Muscle layer of colon (tissue), 2 donors: ENCODE data around the gene TGFBI.

Source experiments
- H3K27ac ChIP-seq: one replicate; pipeline ENCODE4 v1.7.0; 2013; ENCODE audit warnings: low read depth, mild to moderate bottlenecking, low read length, moderate library complexity
- H3K27me3 ChIP-seq, 2 donors: one replicate each; pipeline ENCODE4 v1.7.0; 2013; ENCODE audit warnings: low read length in 2 of 2, mild to moderate bottlenecking in 2 of 2; ENCODE audit not compliant: insufficient read depth in 2 of 2, control insufficient read depth in 1 of 2
- H3K36me3 ChIP-seq: one replicate; pipeline ENCODE4 v1.7.0; 2013; ENCODE audit warnings: mild to moderate bottlenecking, low read length; ENCODE audit not compliant: insufficient read depth
- H3K4me1 ChIP-seq: one replicate; pipeline ENCODE4 v1.7.0; 2013; ENCODE audit warnings: mild to moderate bottlenecking, low read length; ENCODE audit not compliant: insufficient read depth
- H3K4me3 ChIP-seq, 2 donors: one replicate each; pipeline ENCODE4 v1.7.0; 2013; ENCODE audit warnings: low read length in 2 of 2, low read depth in 1 of 2, mild to moderate bottlenecking in 1 of 2, moderate library complexity in 1 of 2
- H3K9ac ChIP-seq: one replicate; pipeline ENCODE4 v1.7.0; 2013; ENCODE audit warnings: low read length
- H3K9me3 ChIP-seq: one replicate; pipeline ENCODE4 v1.7.0; 2013; ENCODE audit warnings: mild to moderate bottlenecking, low read length
- donor health status: abdominal sarcoma.
- donor health status: Adenocarcinoma of cecum.

TGFBI gene

GRCh38 chr5:136016945-136017530 is 11.8 kb upstream of the TGFBI start:
- H3K9ac ChIP-seq: no peak overlapping the region
- no peaks in the 10 kb centered on the region for H3K27me3 ChIP-seq
- H3K9me3 ChIP-seq: no peaks in the 10 kb centered on the region
- no peak overlapping the region for H3K27ac ChIP-seq
- H3K36me3 ChIP-seq: no peaks in the 10 kb centered on the region
- H3K4me1 ChIP-seq: peaks cover 68% of the 10 kb centered on the region
- no peak overlapping the region for H3K4me3 ChIP-seq

- Histone ChIP-seq H3K4me3 (no peak overlapping the region), H3K27ac (no peak overlapping the region), H3K4me1 (peaks cover 63% of the 10 kb centered on the region)
Measured at GRCh38 chr5:136018814-136019783, 9.7 kb upstream of the TGFBI start.

GRCh38 chr5:136020001-136020382 is 8.8 kb upstream of the TGFBI start:
- Histone ChIP-seq H3K36me3 (no peaks in the 10 kb centered on the region), H3K4me1 (peaks cover 59% of the 10 kb centered on the region), H3K9ac (no peak overlapping the region), H3K27ac (no peak overlapping the region), H3K9me3 (no peaks in the 10 kb centered on the region), H3K4me3 (no peak overlapping the region), H3K27me3 (no peaks in the 10 kb centered on the region)

More at GRCh38 chr5:136018814-136019783, 9.7 kb upstream of the TGFBI start:
- H3K9me3 ChIP-seq: no peaks in the 10 kb centered on the region
- no peaks in the 10 kb centered on the region for H3K36me3 ChIP-seq
- no peak overlapping the region for H3K9ac ChIP-seq
- no peaks in the 10 kb centered on the region for H3K27me3 ChIP-seq

GRCh38 chr5:136020383-136021015 is 8.3 kb upstream of the TGFBI start:
- no peak overlapping the region for H3K9ac ChIP-seq
- no peaks in the 10 kb centered on the region for H3K36me3 ChIP-seq
- no peaks in the 10 kb centered on the region for H3K27me3 ChIP-seq
- H3K4me1 ChIP-seq: peaks cover 59% of the 10 kb centered on the region
- no peaks in the 10 kb centered on the region for H3K9me3 ChIP-seq
- peak overlapping the region; percentile 57 for H3K27ac ChIP-seq
- no peak overlapping the region for H3K4me3 ChIP-seq

GRCh38 chr5:136021016-136021405 is 7.8 kb upstream of the TGFBI start:
- Histone ChIP-seq H3K9ac (no peak overlapping the region), H3K9me3 (no peaks in the 10 kb centered on the region), H3K27ac (no peak overlapping the region), H3K4me3 (no peak overlapping the region), H3K4me1 (peaks cover 59% of the 10 kb centered on the region), H3K36me3 (no peaks in the 10 kb centered on the region), H3K27me3 (no peaks in the 10 kb centered on the region)

- Histone ChIP-seq H3K27ac (no peak overlapping the region), H3K9me3 (no peaks in the 10 kb centered on the region), H3K36me3 (no peaks in the 10 kb centered on the region), H3K9ac (no peak overlapping the region), H3K4me3 (no peak overlapping the region), H3K27me3 (no peaks in the 10 kb centered on the region), H3K4me1 (peaks cover 61% of the 10 kb centered on the region)
Measured at GRCh38 chr5:136022965-136023364, 5.8 kb upstream of the TGFBI start.

- Histone ChIP-seq H3K9me3 (no peaks in the 10 kb centered on the region), H3K27ac (no peak overlapping the region), H3K27me3 (no peaks in the 10 kb centered on the region), H3K36me3 (no peaks in the 10 kb centered on the region), H3K4me3 (no peak overlapping the region), H3K4me1 (peaks cover 63% of the 10 kb centered on the region), H3K9ac (no peak overlapping the region)
Measured at GRCh38 chr5:136023958-136024541, 4.7 kb upstream of the TGFBI start.

- no peak overlapping the region for H3K27ac ChIP-seq
Measured at GRCh38 chr5:136025900-136026299, 2.9 kb upstream of the TGFBI start.

GRCh38 chr5:136026636-136027035 is 2.2 kb upstream of the TGFBI start:
- H3K9me3 ChIP-seq: no peaks in the 10 kb centered on the region
- no peaks in the 10 kb centered on the region for H3K36me3 ChIP-seq
- no peak overlapping the region for H3K4me3 ChIP-seq
- no peak overlapping the region for H3K9ac ChIP-seq
- H3K27ac ChIP-seq: no peak overlapping the region
- no peaks in the 10 kb centered on the region for H3K27me3 ChIP-seq
- H3K4me1 ChIP-seq: peaks cover 43% of the 10 kb centered on the region

More at GRCh38 chr5:136025900-136026299, 2.9 kb upstream of the TGFBI start:
- H3K9ac ChIP-seq: no peak overlapping the region
- H3K36me3 ChIP-seq: no peaks in the 10 kb centered on the region
- no peaks in the 10 kb centered on the region for H3K9me3 ChIP-seq
- no peaks in the 10 kb centered on the region for H3K27me3 ChIP-seq
- peaks cover 50% of the 10 kb centered on the region for H3K4me1 ChIP-seq
- H3K4me3 ChIP-seq: no peak overlapping the region

GRCh38 chr5:136027311-136027710 is 1.5 kb upstream of the TGFBI start:
- Histone ChIP-seq H3K4me3 (no peak overlapping the region), H3K4me1 (peaks cover 43% of the 10 kb centered on the region), H3K27me3 (no peaks in the 10 kb centered on the region), H3K9me3 (no peaks in the 10 kb centered on the region), H3K9ac (no peak overlapping the region), H3K36me3 (no peaks in the 10 kb centered on the region), H3K27ac (no peak overlapping the region)

GRCh38 chr5:136028090-136028489 is 698 bp upstream of the TGFBI start:
- Histone ChIP-seq H3K4me3 (peak overlapping the region in 1 of 2 donors; percentile 44), H3K27me3 (no peaks in the 10 kb centered on the region), H3K36me3 (no peaks in the 10 kb centered on the region), H3K4me1 (peaks cover 43% of the 10 kb centered on the region), H3K9ac (no peak overlapping the region), H3K9me3 (no peaks in the 10 kb centered on the region), H3K27ac (no peak overlapping the region)
